GM18519 (cell line): Measurements from ENCODE around the gene ADAMTSL1.

Source experiments
- ATAC-seq: cut with Tn5 transposase; IDR thresholded peaks from one replicate; pipeline ENCODE4 v1.9.1; 2021; ENCODE audit warnings: mild to moderate bottlenecking, moderate library complexity; ENCODE audit not compliant: unreplicated experiment, low FRiP score

The ADAMTSL1 gene

GRCh38 chr9:18688581-18689565 is 214.9 kb downstream of the ADAMTSL1 start:
- ATAC-seq: no peak

GRCh38 chr9:18689921-18690320 is 216.0 kb downstream of the ADAMTSL1 start:
- no peak for ATAC-seq

- peak; percentile 60 for ATAC-seq
Observed at GRCh38 chr9:18692268-18692667, 218.3 kb downstream of the ADAMTSL1 start.

- no peak for ATAC-seq
Observed at GRCh38 chr9:18692962-18693361, 219.0 kb downstream of the ADAMTSL1 start.

- no peak for ATAC-seq
Observed at GRCh38 chr9:18694959-18695668, 221.2 kb downstream of the ADAMTSL1 start.

- ATAC-seq: no peak
Observed at GRCh38 chr9:18698992-18699391, 225.0 kb downstream of the ADAMTSL1 start.

- ATAC-seq: no peak
Observed at GRCh38 chr9:18699764-18700163, 225.8 kb downstream of the ADAMTSL1 start.

- no peak for ATAC-seq
Observed at GRCh38 chr9:18700714-18701113, 226.8 kb downstream of the ADAMTSL1 start.

GRCh38 chr9:18703151-18703900 is 229.4 kb downstream of the ADAMTSL1 start:
- ATAC-seq: no peak

- no peak for ATAC-seq
Observed at GRCh38 chr9:18703901-18704379, 230.0 kb downstream of the ADAMTSL1 start.

GRCh38 chr9:18705796-18706392 is 231.9 kb downstream of the ADAMTSL1 start:
- no peak for ATAC-seq

- ATAC-seq: no peak
Observed at GRCh38 chr9:18706648-18707047, 232.7 kb downstream of the ADAMTSL1 start.

GRCh38 chr9:18707061-18707461 is 233.1 kb downstream of the ADAMTSL1 start:
- no peak for ATAC-seq

GRCh38 chr9:18707489-18708205 is 233.7 kb downstream of the ADAMTSL1 start:
- ATAC-seq: no peak

GRCh38 chr9:18708429-18708828 is 234.5 kb downstream of the ADAMTSL1 start:
- ATAC-seq: no peak

GRCh38 chr9:18710065-18710464 is 236.1 kb downstream of the ADAMTSL1 start:
- no peak for ATAC-seq

- no peak for ATAC-seq
Observed at GRCh38 chr9:18717759-18718158, 243.8 kb downstream of the ADAMTSL1 start.

- no peak for ATAC-seq
Observed at GRCh38 chr9:18718393-18718792, 244.4 kb downstream of the ADAMTSL1 start.

GRCh38 chr9:18718932-18719331 is 245.0 kb downstream of the ADAMTSL1 start:
- no peak for ATAC-seq

GRCh38 chr9:18720691-18721090 is 246.7 kb downstream of the ADAMTSL1 start:
- no peak for ATAC-seq
